ENCODE results near the gene FZR1. TPM values are rescaled to one million over a fixed set of nuclear protein-coding genes. Genes with fewer than 3 reads are reported as not detected.

FZR1 gene
- total and polyA plus RNA-seq, 2 of the 4 experiments (the other 2 are of a cell fraction): 21.5 to 47.8 TPM

GRCh38 chr19:3547767-3548282 lies 41.7 kb downstream of the FZR1 start:
- Histone ChIP-seq H2BK15ac (ENCODE audit: low read depth, low read length) (no peak overlapping the region), H3K27me3 (ENCODE audit: control insufficient read depth, insufficient read depth, low read length) (no peaks in the 10 kb centered on the region), H3K9me3 (ENCODE audit: control insufficient read depth, insufficient read depth, low read length) (no peaks in the 10 kb centered on the region), H2AFZ (replicated peaks; ENCODE audit: low read length, poor library complexity) (no peak overlapping the region), H3K4ac (ENCODE audit: low read depth, low read length) (no peak overlapping the region), H3K9ac (ENCODE audit: low read depth, low read length) (no peak overlapping the region), H2AK9ac (replicated peaks; ENCODE audit: low read depth, low read length, poor library complexity) (no peak overlapping the region), H3K4me3 (ENCODE audit: insufficient read depth, low read depth, low read length) (no peak overlapping the region), H4K5ac (ENCODE audit: low read depth, low read length) (no peak overlapping the region), H4K91ac (ENCODE audit: insufficient read depth, low read depth, low read length) (no peak overlapping the region), H2BK120ac (ENCODE audit: low read depth, low read length) (no peak overlapping the region), H3K23ac (ENCODE audit: low read depth, low read length) (no peak overlapping the region), H3K56ac (ENCODE audit: extremely low read depth, insufficient read depth, low read length) (no peak overlapping the region), H3K14ac (replicated peaks; ENCODE audit: low read depth, low read length) (no peak overlapping the region), H3K18ac (ENCODE audit: low read depth, low read length) (no peak overlapping the region), H4K20me1 (ENCODE audit: insufficient read depth, low read length) (peaks cover 36% of the 10 kb centered on the region), H3K27ac (ENCODE audit: insufficient read depth, low read length) (no peak overlapping the region), H4K8ac (ENCODE audit: low read depth in 2 of 2, low read length in 2 of 2) (no peak overlapping the region), H3K79me1 (ENCODE audit: low read depth in 1 of 2, low read length in 2 of 2) (peaks cover 8 to 29% of the 10 kb centered on the region in 2 experiments), H2BK5ac (ENCODE audit: low read depth, low read length, poor library complexity, severe bottlenecking) (no peak overlapping the region), H3K36me3 (ENCODE audit: control insufficient read depth, insufficient read depth, low read length) (peaks cover 32% of the 10 kb centered on the region), H3K4me1 (ENCODE audit: control insufficient read depth, insufficient read depth, low read length) (peaks cover 1% of the 10 kb centered on the region; the same call in 1 of the 2 replicates), H3K9me1 (ENCODE audit: insufficient read depth, low read length) (no peaks in the 10 kb centered on the region), H2AK5ac (ENCODE audit: low read depth, low read length) (no peak overlapping the region), H3K4me2 (ENCODE audit: low read depth, low read length) (no peak overlapping the region), H2BK20ac (ENCODE audit: low read depth, low read length) (no peak overlapping the region)
- in situ Hi-C loops (cut with MboI; ENCODE audit: low sequenced_read_pairs) (no loop called here), intact Hi-C loops (cut with micrococcal nuclease) (no loop called here), dilution Hi-C loops (cut with HindIII; ENCODE audit: low sequenced_read_pairs, unreplicated experiment) (no loop called here)
- 89% methylated on average over 33 of the region's 36 CpGs; no CpG with 5 or more reads in 1 of the 2 experiments for WGBS, 2 experiments (ENCODE audit: extremely low coverage in 2 of 2, insufficient read length in 1 of 2)
- DNase-seq: no peak
- TF ChIP-seq USF2 (IDR thresholded peaks at IDR 0.05; ENCODE audit: low read depth, low read length) (no peak), CHD1 (IDR thresholded peaks at IDR 0.05; ENCODE audit: low read depth, low read length) (no peak), MXI1 (IDR thresholded peaks at IDR 0.05; ENCODE audit: borderline replicate concordance, low read depth, low read length) (no peak), CTCF (conservative IDR thresholded peaks at IDR 0.05; ENCODE audit: low read depth, low read length) (no peak), SMC3 (IDR thresholded peaks at IDR 0.05; ENCODE audit: low read depth, low read length) (no peak), ELK1 (IDR thresholded peaks at IDR 0.05; ENCODE audit: borderline replicate concordance, low read depth, low read length) (no peak), RAD21 (IDR thresholded peaks at IDR 0.05; ENCODE audit: low read length) (no peak), FOS (IDR thresholded peaks at IDR 0.05; ENCODE audit: low read depth, low read length) (no peak), RCOR1 (IDR thresholded peaks at IDR 0.05; ENCODE audit: insufficient replicate concordance, low read length) (no peak), RFX5 (IDR thresholded peaks at IDR 0.05; ENCODE audit: low read depth, low read length) (no peak), NFE2L2 (IDR thresholded peaks at IDR 0.05; ENCODE audit: low read depth, low read length) (no peak)
- POLR2A ChIA-PET (ENCODE audit: unreplicated experiment): no interaction called here
- CTCF ChIA-PET: no interaction called here
- ATAC-seq (ENCODE audit: low read depth): no peak
- BruUV-seq (replicated peaks): no TSS peak

Data from IMR-90 (cell line).